ENCODE measurements around the gene UFSP1. TPM values are rescaled to one million over a fixed set of nuclear protein-coding genes. Genes with fewer than 3 reads are reported as not detected.
"Not testable (repeated sequence)": the region's sequence is repeated elsewhere in the genome, so short reads cannot be mapped to it uniquely, and the experiment has no call there.

The UFSP1 gene
- 1 to 10 TPM in 1 of 2 experiments, under 1 TPM in 1; 0.64 to 1.4 TPM for total RNA-seq

- peak within 1 kb of the TSS; percentile 87 for H3K27ac Mint-ChIP-seq
- peaks cover 17% of the 10 kb centered on the region for H3K27me3 Mint-ChIP-seq (ENCODE audit: low read depth)
- intact Hi-C loops (cut with micrococcal nuclease) = loop anchor here (1.0 to 5.0 kb wide), 3 partner anchors 14 to 277 kb away; partner anchors contain the start of genes MOSPD3 and SRRT
- CTCF ChIA-PET = interaction anchor here (0.6 to 2.3 kb wide), 16 partner anchors 11 to 393 kb away, joined by 3 to 9 read pairs (median 3); partner anchors contain the start of genes POP7, SLC12A9, SRRT and TRIM56
- peak within 1 kb of the TSS; percentile 85 for H3K4me3 Mint-ChIP-seq
- DNase-seq = no peak
- peaks cover 45% of the 10 kb centered on the region for H3K4me1 Mint-ChIP-seq (ENCODE audit: low read depth)
- peaks cover 42% of the 10 kb centered on the region for H3K36me3 Mint-ChIP-seq (ENCODE audit: low read depth)
- no peaks in the 10 kb centered on the region for H3K9me3 Mint-ChIP-seq
Measured at GRCh38 chr7:100888988-100889750, at the start of gene UFSP1. Gene UFSP1, minus strand, starts transcription at chr7:100889715. Its CDS starts 444 bp downstream, at chr7:100889271.

GRCh38 chr7:100936167-100936566, 46.7 kb upstream of the UFSP1 start:
- H3K36me3 Mint-ChIP-seq (ENCODE audit: low read depth); H3K27ac Mint-ChIP-seq; H3K4me1 Mint-ChIP-seq (ENCODE audit: low read depth); intact Hi-C loops (cut with micrococcal nuclease); DNase-seq; H3K27me3 Mint-ChIP-seq (ENCODE audit: low read depth); H3K4me3 Mint-ChIP-seq; CTCF ChIA-PET: not testable (repeated sequence)
- peaks cover 11% of the 10 kb centered on the region for H3K9me3 Mint-ChIP-seq

GRCh38 chr7:100935381-100935780, 45.9 kb upstream of the UFSP1 start:
- CTCF ChIA-PET; H3K4me3 Mint-ChIP-seq; H3K27me3 Mint-ChIP-seq (ENCODE audit: low read depth); H3K4me1 Mint-ChIP-seq (ENCODE audit: low read depth); DNase-seq; H3K27ac Mint-ChIP-seq; intact Hi-C loops (cut with micrococcal nuclease); H3K36me3 Mint-ChIP-seq (ENCODE audit: low read depth): not testable (repeated sequence)
- H3K9me3 Mint-ChIP-seq = peaks cover 11% of the 10 kb centered on the region

- Mint-ChIP-seq H3K4me3 (no peak overlapping the region), H3K36me3 (ENCODE audit: low read depth) (no peaks in the 10 kb centered on the region), H3K27ac (no peak overlapping the region), H3K27me3 (ENCODE audit: low read depth) (peaks cover 4% of the 10 kb centered on the region), H3K4me1 (ENCODE audit: low read depth) (no peaks in the 10 kb centered on the region), H3K9me3 (peaks cover 5% of the 10 kb centered on the region)
- intact Hi-C loops (cut with micrococcal nuclease) = no loop called here
- CTCF ChIA-PET = no interaction called here
- no peak for DNase-seq
Measured at GRCh38 chr7:100933734-100934133, 44.2 kb upstream of the UFSP1 start.

GRCh38 chr7:100929808-100930174, 40.3 kb upstream of the UFSP1 start:
- H3K9me3 Mint-ChIP-seq = peaks cover 5% of the 10 kb centered on the region
- CTCF ChIA-PET = no interaction called here
- peaks cover 2% of the 10 kb centered on the region for H3K27me3 Mint-ChIP-seq (ENCODE audit: low read depth)
- no peaks in the 10 kb centered on the region for H3K36me3 Mint-ChIP-seq (ENCODE audit: low read depth)
- DNase-seq = no peak
- intact Hi-C loops (cut with micrococcal nuclease) = no loop called here
- no peak overlapping the region for H3K27ac Mint-ChIP-seq
- H3K4me3 Mint-ChIP-seq = no peak overlapping the region
- H3K4me1 Mint-ChIP-seq (ENCODE audit: low read depth) = no peaks in the 10 kb centered on the region

- intact Hi-C loops (cut with micrococcal nuclease) = not testable (repeated sequence)
Measured at GRCh38 chr7:100923616-100924015, 34.1 kb upstream of the UFSP1 start.

GRCh38 chr7:100921039-100921438, 31.5 kb upstream of the UFSP1 start:
- CTCF ChIA-PET = no interaction called here
- peaks cover 6% of the 10 kb centered on the region for H3K27me3 Mint-ChIP-seq (ENCODE audit: low read depth)
- no peak overlapping the region for H3K4me3 Mint-ChIP-seq
- DNase-seq = no peak
- intact Hi-C loops (cut with micrococcal nuclease) = no loop called here
- H3K27ac Mint-ChIP-seq = no peak overlapping the region
- H3K4me1 Mint-ChIP-seq (ENCODE audit: low read depth) = no peaks in the 10 kb centered on the region
- H3K9me3 Mint-ChIP-seq = no peaks in the 10 kb centered on the region
- H3K36me3 Mint-ChIP-seq (ENCODE audit: low read depth) = no peaks in the 10 kb centered on the region

More at GRCh38 chr7:100923616-100924015, 34.1 kb upstream of the UFSP1 start:
- H3K36me3 Mint-ChIP-seq (ENCODE audit: low read depth); H3K27ac Mint-ChIP-seq; CTCF ChIA-PET; H3K9me3 Mint-ChIP-seq; H3K4me1 Mint-ChIP-seq (ENCODE audit: low read depth); H3K4me3 Mint-ChIP-seq; H3K27me3 Mint-ChIP-seq (ENCODE audit: low read depth); DNase-seq: not testable (repeated sequence)

- H3K27me3 Mint-ChIP-seq (ENCODE audit: low read depth); H3K4me1 Mint-ChIP-seq (ENCODE audit: low read depth); H3K36me3 Mint-ChIP-seq (ENCODE audit: low read depth); intact Hi-C loops (cut with micrococcal nuclease); H3K27ac Mint-ChIP-seq; H3K9me3 Mint-ChIP-seq; CTCF ChIA-PET; DNase-seq; H3K4me3 Mint-ChIP-seq: not testable (repeated sequence)
Measured at GRCh38 chr7:100919779-100920437, 30.4 kb upstream of the UFSP1 start.

GRCh38 chr7:100919335-100919734, 29.8 kb upstream of the UFSP1 start:
- H3K4me3 Mint-ChIP-seq; CTCF ChIA-PET; H3K36me3 Mint-ChIP-seq (ENCODE audit: low read depth); intact Hi-C loops (cut with micrococcal nuclease); H3K9me3 Mint-ChIP-seq; DNase-seq; H3K4me1 Mint-ChIP-seq (ENCODE audit: low read depth); H3K27me3 Mint-ChIP-seq (ENCODE audit: low read depth); H3K27ac Mint-ChIP-seq: not testable (repeated sequence)

- peak; percentile 41 for DNase-seq
- Mint-ChIP-seq H3K4me1 (ENCODE audit: low read depth) (peaks cover 5% of the 10 kb centered on the region), H3K9me3 (no peaks in the 10 kb centered on the region), H3K27me3 (ENCODE audit: low read depth) (peaks cover 3% of the 10 kb centered on the region), H3K27ac (no peak overlapping the region), H3K4me3 (no peak overlapping the region), H3K36me3 (ENCODE audit: low read depth) (no peaks in the 10 kb centered on the region)
- CTCF ChIA-PET = no interaction called here
- intact Hi-C loops (cut with micrococcal nuclease) = no loop called here
Measured at GRCh38 chr7:100914879-100915447, 25.4 kb upstream of the UFSP1 start.

- Mint-ChIP-seq H3K4me1 (ENCODE audit: low read depth) (peaks cover 5% of the 10 kb centered on the region), H3K36me3 (ENCODE audit: low read depth) (no peaks in the 10 kb centered on the region), H3K27me3 (ENCODE audit: low read depth) (peaks cover 3% of the 10 kb centered on the region), H3K9me3 (no peaks in the 10 kb centered on the region), H3K27ac (no peak overlapping the region), H3K4me3 (no peak overlapping the region)
- no peak for DNase-seq
- CTCF ChIA-PET = no interaction called here
- intact Hi-C loops (cut with micrococcal nuclease) = no loop called here
Measured at GRCh38 chr7:100914208-100914878, 24.8 kb upstream of the UFSP1 start.

GRCh38 chr7:100911484-100911883, 22.0 kb upstream of the UFSP1 start:
- H3K9me3 Mint-ChIP-seq = no peaks in the 10 kb centered on the region
- peaks cover 3% of the 10 kb centered on the region for H3K27me3 Mint-ChIP-seq (ENCODE audit: low read depth)
- no peak overlapping the region for H3K27ac Mint-ChIP-seq
- no peak overlapping the region for H3K4me3 Mint-ChIP-seq
- H3K36me3 Mint-ChIP-seq (ENCODE audit: low read depth) = no peaks in the 10 kb centered on the region
- intact Hi-C loops (cut with micrococcal nuclease) = no loop called here
- peaks cover 5% of the 10 kb centered on the region for H3K4me1 Mint-ChIP-seq (ENCODE audit: low read depth)
- CTCF ChIA-PET = interaction anchor here (0.8 kb wide), 1 partner anchor 8 kb away, joined by 3 read pairs; no protein-coding TSS in a partner anchor
- DNase-seq = no peak

Measured in activated naive CD4-positive, alpha-beta T cell treated with anti-CD3 and anti-CD28 coated beads for 36 hours (primary cell).